Vein endothelial cell (primary cell): ENCODE data around the gene DCAF8. TPM values are rescaled to one million over a fixed set of nuclear protein-coding genes. Genes with fewer than 3 reads are reported as not detected.

ENCODE experiments used
- total RNA-seq: library from RNA; depleted of rRNA; stranded (reverse); fragments of >200 nt; gene quantifications from 2 replicates; pipeline ENCODE4 v1.2.3, GENCODE V29; 2012

The DCAF8 gene
- 93.4 and 105 TPM in 2 replicates for total RNA-seq

GRCh38 chr1:160261893-160262794, at the start of gene DCAF8:
TSS of gene DCAF8 (minus strand) at chr1:160262549. CDS start at chr1:160244008, 18,541 bp downstream.

DNA sequence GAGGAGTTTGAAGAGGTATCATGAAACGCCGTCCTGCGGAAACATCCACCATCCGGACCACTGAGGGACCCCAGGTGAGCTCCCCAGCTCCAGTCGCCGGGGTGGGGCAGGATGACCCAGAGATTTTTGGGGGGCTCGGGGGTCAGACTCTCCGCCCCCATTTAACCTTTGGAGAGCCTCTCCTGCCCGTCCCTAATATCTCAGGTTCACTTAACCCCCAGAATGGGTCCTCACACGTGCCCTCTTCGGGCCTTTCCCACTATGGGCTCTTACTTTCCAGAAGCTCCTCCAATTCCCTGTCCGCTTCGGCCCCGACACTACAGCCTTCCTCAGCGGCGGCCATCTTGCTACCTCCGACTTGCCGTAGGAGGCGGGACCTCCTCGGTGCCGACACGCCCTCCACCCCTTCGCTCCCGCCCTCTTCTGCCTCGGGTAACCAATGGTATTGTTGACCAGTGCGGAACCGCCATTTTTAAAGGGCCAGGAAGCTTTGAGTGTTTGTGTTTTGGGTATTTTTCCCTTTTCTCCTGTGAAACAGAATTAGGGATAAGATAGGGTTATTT, 22.5 kb upstream of the DCAF8 start, which contains the start of gene PEX19:
TSS of gene PEX19 (minus strand) at position 352 of the 563 bp plus-strand sequence. CDS start at position 343, 9 bp downstream.

GRCh38 chr1:160205242-160206035, 56.9 kb downstream of the DCAF8 start, which contains the start of gene PEA15:
TSS of gene PEA15 (plus strand) at chr1:160205384. CDS start at chr1:160211545, 6,161 bp downstream.

GRCh38 chr1:160189649-160190625, 72.4 kb downstream of the DCAF8 start, which contains the start of gene CASQ1:
TSS of gene CASQ1 (plus strand) at chr1:160190575. CDS start at chr1:160190752, 177 bp downstream.

Other genes starting within 250 kb of the DCAF8 start
- 4.6 and 5.6 TPM in 2 replicates for gene PIGM, start 230.6 kb downstream of the DCAF8 start, total RNA-seq
- gene KCNJ10, start 192.4 kb downstream of the DCAF8 start, total RNA-seq: not detected in 2 replicates
- gene KCNJ9, start 181.0 kb downstream of the DCAF8 start, total RNA-seq: not detected in 2 replicates
- gene IGSF8, start 163.9 kb downstream of the DCAF8 start, total RNA-seq: 7.6 and 7.8 TPM in 2 replicates
- gene ATP1A2, start 146.8 kb downstream of the DCAF8 start, total RNA-seq: not detected in 2 replicates
- gene ATP1A4, start 110.9 kb downstream of the DCAF8 start, total RNA-seq: not detected in 2 replicates
- not detected in 2 replicates for gene CASQ1, start 72.0 kb downstream of the DCAF8 start, total RNA-seq
- 198 and 211 TPM in 2 replicates for gene PEA15, start 57.2 kb downstream of the DCAF8 start, total RNA-seq
- gene PEX19, start 22.6 kb upstream of the DCAF8 start, total RNA-seq: 36.9 and 37.9 TPM in 2 replicates
- gene COPA, start 80.7 kb upstream of the DCAF8 start, total RNA-seq: 213 and 223 TPM in 2 replicates
- gene NCSTN, start 80.8 kb upstream of the DCAF8 start, total RNA-seq: 112 and 163 TPM in 2 replicates
- 0.19 and 0.33 TPM in 2 replicates for gene NHLH1, start 104.5 kb upstream of the DCAF8 start, total RNA-seq
- gene VANGL2, start 138.0 kb upstream of the DCAF8 start, total RNA-seq: not detected in 2 replicates